ENCODE measurements around the gene CD33.

Gene CD33

GRCh38 chr19:51259348-51260245, 34.7 kb downstream of the CD33 start:
- DNase-seq, result no peak

- DNase-seq, result no peak
Observed at GRCh38 chr19:51263808-51264207, 38.9 kb downstream of the CD33 start.

- DNase-seq, result no peak
Observed at GRCh38 chr19:51271067-51271466, 46.2 kb downstream of the CD33 start.

- no peak for DNase-seq
Observed at GRCh38 chr19:51272183-51272810, 47.4 kb downstream of the CD33 start.

- no peak for DNase-seq
Observed at GRCh38 chr19:51274049-51274770, 49.3 kb downstream of the CD33 start.

- no peak for DNase-seq
Observed at GRCh38 chr19:51277112-51277511, 52.2 kb downstream of the CD33 start.

- DNase-seq, result no peak
Observed at GRCh38 chr19:51282335-51282734, 57.5 kb downstream of the CD33 start.

GRCh38 chr19:51285682-51286081, 60.8 kb downstream of the CD33 start:
- no peak for DNase-seq
